SK-N-SH treated with all-trans-retinoic acid at 6 μM for 48 hours (cell line): ENCODE results near the gene CITED2.

Experiments
- ESRRG ChIP-seq: fragments of 250-450 bp; sonication (Bioruptor Pico); IDR thresholded peaks from 2 replicates; pipeline ENCODE4 v1.6.1; 2021; ENCODE audit warnings: mild to moderate bottlenecking
- GLIS3 ChIP-seq: fragments of 250-450 bp; sonication (Bioruptor Pico); IDR thresholded peaks from 2 replicates; pipeline ENCODE4 v1.5.0; 2020; ENCODE audit warnings: mild to moderate bottlenecking, moderate library complexity
- OSR1 ChIP-seq: fragments of 250-450 bp; sonication (Bioruptor Pico); IDR thresholded peaks from 2 replicates; pipeline ENCODE4 v1.8.0; 2022; ENCODE audit warnings: moderate library complexity, mild to moderate bottlenecking, inconsistent platforms
- ZC3H10 ChIP-seq: fragments of 250-450 bp; sonication (Bioruptor Pico); IDR thresholded peaks from 2 replicates; pipeline ENCODE4 v1.5.1; 2021; ENCODE audit warnings: mild to moderate bottlenecking, moderate library complexity
- ZFP30 ChIP-seq: fragments of 450-650 bp; formaldehyde crosslinking; IDR thresholded peaks from 2 replicates; pipeline ENCODE4 v1.5.0; 2022; ENCODE audit warnings: mild to moderate bottlenecking, moderate library complexity
- ZNF565 ChIP-seq: fragments of 450-650 bp; formaldehyde crosslinking; conservative IDR thresholded peaks from 2 replicates; pipeline ENCODE4 v1.5.0; 2020; ENCODE audit warnings: low read depth, mild to moderate bottlenecking, moderate library complexity
- TF ChIP-seq, protein P1 (sequence below): fragments of 250-450 bp; sonication (Bioruptor Pico); IDR thresholded peaks from 2 replicates; pipeline ENCODE4 v1.8.0; 2020; ENCODE audit warnings: mild to moderate bottlenecking, moderate library complexity, borderline replicate concordance
- TF ChIP-seq, protein P2 (sequence below): fragments of 250-450 bp; sonication (Bioruptor Pico); IDR thresholded peaks from 2 replicates; pipeline ENCODE4 v1.5.1; 2020; ENCODE audit warnings: low read depth, mild to moderate bottlenecking, moderate library complexity
- TF ChIP-seq, protein P3 (sequence below): fragments of 250-450 bp; sonication (Bioruptor Pico); IDR thresholded peaks from 2 replicates; pipeline ENCODE4 v1.5.1; 2021; ENCODE audit warnings: mild to moderate bottlenecking, moderate library complexity
- TF ChIP-seq, protein P4 (sequence below): fragments of 250-450 bp; sonication (Bioruptor Pico); IDR thresholded peaks from 2 replicates; pipeline ENCODE4 v1.8.0; 2021; ENCODE audit warnings: low read depth, mild to moderate bottlenecking, moderate library complexity, borderline replicate concordance

DNA sequence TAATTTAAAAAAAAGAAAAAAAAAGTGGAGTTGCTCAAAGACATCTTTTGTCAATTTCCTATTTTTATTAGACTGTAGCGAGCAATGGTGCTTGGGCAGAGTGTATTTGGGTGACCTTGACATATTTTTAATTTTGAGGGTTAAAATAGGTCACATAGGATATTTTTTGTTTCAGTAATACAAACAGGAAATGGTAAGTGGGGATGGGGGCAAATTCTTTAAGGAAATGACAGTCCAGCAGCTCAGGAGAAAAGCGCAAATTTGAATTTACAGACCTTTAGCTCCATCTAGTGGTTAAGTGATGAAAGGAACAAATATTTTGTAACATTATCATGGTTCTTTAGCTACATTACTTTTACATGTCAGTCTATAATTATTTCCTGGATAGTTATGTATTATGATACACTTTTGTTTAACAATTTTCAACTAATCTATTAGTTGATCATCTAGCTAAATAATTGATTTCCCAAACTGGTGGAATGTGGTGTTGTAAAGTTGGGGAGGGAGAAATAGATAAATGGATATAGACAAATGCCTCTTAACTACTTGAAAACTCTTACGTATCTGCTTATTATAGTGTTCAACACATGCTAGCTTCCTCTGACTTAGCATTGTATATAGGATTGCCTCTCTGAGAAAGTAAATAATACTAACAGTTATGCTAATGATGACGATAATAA lies 10.0 kb downstream of the CITED2 start:
- TF ChIP-seq, protein P1, sequence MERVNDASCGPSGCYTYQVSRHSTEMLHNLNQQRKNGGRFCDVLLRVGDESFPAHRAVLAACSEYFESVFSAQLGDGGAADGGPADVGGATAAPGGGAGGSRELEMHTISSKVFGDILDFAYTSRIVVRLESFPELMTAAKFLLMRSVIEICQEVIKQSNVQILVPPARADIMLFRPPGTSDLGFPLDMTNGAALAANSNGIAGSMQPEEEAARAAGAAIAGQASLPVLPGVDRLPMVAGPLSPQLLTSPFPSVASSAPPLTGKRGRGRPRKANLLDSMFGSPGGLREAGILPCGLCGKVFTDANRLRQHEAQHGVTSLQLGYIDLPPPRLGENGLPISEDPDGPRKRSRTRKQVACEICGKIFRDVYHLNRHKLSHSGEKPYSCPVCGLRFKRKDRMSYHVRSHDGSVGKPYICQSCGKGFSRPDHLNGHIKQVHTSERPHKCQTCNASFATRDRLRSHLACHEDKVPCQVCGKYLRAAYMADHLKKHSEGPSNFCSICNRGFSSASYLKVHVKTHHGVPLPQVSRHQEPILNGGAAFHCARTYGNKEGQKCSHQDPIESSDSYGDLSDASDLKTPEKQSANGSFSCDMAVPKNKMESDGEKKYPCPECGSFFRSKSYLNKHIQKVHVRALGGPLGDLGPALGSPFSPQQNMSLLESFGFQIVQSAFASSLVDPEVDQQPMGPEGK, result no peak
- no peak for TF ChIP-seq ZFP30 (CRISPR knock-in tag)
- TF ChIP-seq GLIS3 (CRISPR knock-in tag), result no peak
- no peak for TF ChIP-seq ZC3H10
- TF ChIP-seq ZNF565 (CRISPR knock-in tag), result no peak
- TF ChIP-seq ESRRG (CRISPR knock-in tag), result no peak
- TF ChIP-seq, protein P2, sequence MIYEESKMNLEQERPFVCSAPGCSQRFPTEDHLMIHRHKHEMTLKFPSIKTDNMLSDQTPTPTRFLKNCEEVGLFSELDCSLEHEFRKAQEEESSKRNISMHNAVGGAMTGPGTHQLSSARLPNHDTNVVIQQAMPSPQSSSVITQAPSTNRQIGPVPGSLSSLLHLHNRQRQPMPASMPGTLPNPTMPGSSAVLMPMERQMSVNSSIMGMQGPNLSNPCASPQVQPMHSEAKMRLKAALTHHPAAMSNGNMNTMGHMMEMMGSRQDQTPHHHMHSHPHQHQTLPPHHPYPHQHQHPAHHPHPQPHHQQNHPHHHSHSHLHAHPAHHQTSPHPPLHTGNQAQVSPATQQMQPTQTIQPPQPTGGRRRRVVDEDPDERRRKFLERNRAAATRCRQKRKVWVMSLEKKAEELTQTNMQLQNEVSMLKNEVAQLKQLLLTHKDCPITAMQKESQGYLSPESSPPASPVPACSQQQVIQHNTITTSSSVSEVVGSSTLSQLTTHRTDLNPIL, result no peak
- no peak for TF ChIP-seq OSR1 (CRISPR knock-in tag)
- TF ChIP-seq, protein P3, sequence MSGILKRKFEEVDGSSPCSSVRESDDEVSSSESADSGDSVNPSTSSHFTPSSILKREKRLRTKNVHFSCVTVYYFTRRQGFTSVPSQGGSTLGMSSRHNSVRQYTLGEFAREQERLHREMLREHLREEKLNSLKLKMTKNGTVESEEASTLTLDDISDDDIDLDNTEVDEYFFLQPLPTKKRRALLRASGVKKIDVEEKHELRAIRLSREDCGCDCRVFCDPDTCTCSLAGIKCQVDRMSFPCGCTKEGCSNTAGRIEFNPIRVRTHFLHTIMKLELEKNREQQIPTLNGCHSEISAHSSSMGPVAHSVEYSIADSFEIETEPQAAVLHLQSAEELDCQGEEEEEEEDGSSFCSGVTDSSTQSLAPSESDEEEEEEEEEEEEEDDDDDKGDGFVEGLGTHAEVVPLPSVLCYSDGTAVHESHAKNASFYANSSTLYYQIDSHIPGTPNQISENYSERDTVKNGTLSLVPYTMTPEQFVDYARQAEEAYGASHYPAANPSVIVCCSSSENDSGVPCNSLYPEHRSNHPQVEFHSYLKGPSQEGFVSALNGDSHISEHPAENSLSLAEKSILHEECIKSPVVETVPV (CRISPR knock-in tag), result no peak
- TF ChIP-seq, protein P4, sequence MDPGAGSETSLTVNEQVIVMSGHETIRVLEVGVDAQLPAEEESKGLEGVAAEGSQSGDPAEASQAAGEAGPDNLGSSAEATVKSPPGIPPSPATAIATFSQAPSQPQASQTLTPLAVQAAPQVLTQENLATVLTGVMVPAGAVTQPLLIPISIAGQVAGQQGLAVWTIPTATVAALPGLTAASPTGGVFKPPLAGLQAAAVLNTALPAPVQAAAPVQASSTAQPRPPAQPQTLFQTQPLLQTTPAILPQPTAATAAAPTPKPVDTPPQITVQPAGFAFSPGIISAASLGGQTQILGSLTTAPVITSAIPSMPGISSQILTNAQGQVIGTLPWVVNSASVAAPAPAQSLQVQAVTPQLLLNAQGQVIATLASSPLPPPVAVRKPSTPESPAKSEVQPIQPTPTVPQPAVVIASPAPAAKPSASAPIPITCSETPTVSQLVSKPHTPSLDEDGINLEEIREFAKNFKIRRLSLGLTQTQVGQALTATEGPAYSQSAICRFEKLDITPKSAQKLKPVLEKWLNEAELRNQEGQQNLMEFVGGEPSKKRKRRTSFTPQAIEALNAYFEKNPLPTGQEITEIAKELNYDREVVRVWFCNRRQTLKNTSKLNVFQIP, result no peak
